HepG2 (cell line): ENCODE results near the gene SERPINA9. TPM values are rescaled to one million over a fixed set of nuclear protein-coding genes. Genes with fewer than 3 reads are reported as not detected.

Experiments used
- ATAC-seq: fragments of 200-7000 bp; cut with Tn5 transposase; 3 replicates; pipeline ENCODE4 v1.9.1; 2020; ENCODE audit warnings: mild to moderate bottlenecking, moderate library complexity
- BruUV-seq: library from RNA; stranded (reverse); fragments of 400-500 nt; replicated peaks from 2 replicates; lab custom pipeline; 2021; lab: Mats Ljungman, UMichigan
- CTCF ChIA-PET: fragments of 300-600 bp; formaldehyde crosslinking; extraction: SDS; loops from one replicate; lab custom pipeline; 2021; ENCODE audit warnings: low total read pairs, inconsistent platforms, low intra/inter-chr PET ratio; lab: Yijun Ruan, JAX
- POLR2A ChIA-PET: fragments of 350-600 bp; sonication (Branson Sonifier 250); formaldehyde crosslinking; loops from one replicate; lab custom pipeline; 2020; ENCODE audit warnings: antibody characterized with exemption, inconsistent platforms; lab: Yijun Ruan, JAX
- DNase-seq: peaks from one replicate; pipeline ENCODE4 v3.0.0-alpha.2; 2015; ENCODE audit warnings: low spot score
- FAIRE-seq: peaks from 3 replicates; lab custom pipeline; 2011; peaks lifted over from hg19 to GRCh38; lab: Jason Lieb, UNC
- H2AFZ ChIP-seq: one replicate; pipeline ENCODE4 v1.6.1; 2011; ENCODE audit warnings: low read length, inconsistent platforms
- H3K27ac ChIP-seq: fragments of 300-600 bp; 3 replicates; pipeline ENCODE4 v1.8.0; 2011; ENCODE audit warnings: mixed run types, mild to moderate bottlenecking, mixed read lengths, low read length, inconsistent platforms; ENCODE audit not compliant: insufficient read depth; ENCODE audit errors: extremely low read length
- H3K27me3 ChIP-seq, 2 experiments: fragments of 200-600 bp in 1 of 2; 2 replicates in 1 of 2; 3 replicates in 1 of 2; pipeline versions ENCODE4 v1.6.0 to v1.8.0; 2011; ENCODE audit warnings: low read length in 2 of 2, mild to moderate bottlenecking in 2 of 2, moderate library complexity in 2 of 2, inconsistent platforms in 1 of 2; ENCODE audit not compliant: insufficient read depth in 2 of 2, control insufficient read depth in 1 of 2
- H3K36me3 ChIP-seq, 2 experiments: fragments of 200-600 bp in 1 of 2; replicated peaks in 1 of 2; 2 replicates in 1 of 2; 3 replicates in 1 of 2; pipeline versions ENCODE4 v1.5.1 to v1.8.0; 2011; ENCODE audit warnings: low read length in 2 of 2, inconsistent platforms in 1 of 2; ENCODE audit not compliant: insufficient read depth in 2 of 2, control insufficient read depth in 1 of 2
- H3K4me1 ChIP-seq: 2 replicates; pipeline ENCODE4 v1.5.1; 2012; ENCODE audit warnings: low read length, inconsistent platforms; ENCODE audit not compliant: insufficient read depth
- H3K4me2 ChIP-seq: 2 replicates; pipeline ENCODE4 v1.6.0; 2011; ENCODE audit warnings: low read depth, low read length, inconsistent platforms
- H3K4me3 ChIP-seq, 3 experiments: fragments of 200-600 bp in 1 of 3; sonication (generic), shearing (Covaris generic) in 1 of 3; replicated peaks in 1 of 3; 2 replicates each; pipeline ENCODE4 v1.5.1; 2011 to 2016; ENCODE audit warnings: low read length in 3 of 3, inconsistent platforms in 2 of 3, low read depth in 2 of 3, mild to moderate bottlenecking in 2 of 3, control low read depth in 1 of 3, mixed read lengths in 1 of 3; ENCODE audit not compliant: insufficient read depth in 1 of 3
- H3K79me2 ChIP-seq: one replicate; pipeline ENCODE4 v1.6.1; 2011; ENCODE audit warnings: low read length, inconsistent platforms; ENCODE audit not compliant: insufficient read depth
- H3K9ac ChIP-seq: 2 replicates; pipeline ENCODE4 v1.6.0; 2011; ENCODE audit warnings: mild to moderate bottlenecking, low read depth, low read length, inconsistent platforms; ENCODE audit not compliant: insufficient read depth
- H3K9me3 ChIP-seq: 2 replicates; pipeline ENCODE4 v1.5.1; 2012; ENCODE audit warnings: mild to moderate bottlenecking, low read length
- H4K20me1 ChIP-seq: 2 replicates; pipeline ENCODE4 v1.6.0; 2011; ENCODE audit warnings: inconsistent platforms, mild to moderate bottlenecking, low read length, moderate library complexity; ENCODE audit not compliant: insufficient read depth
- ARNT ChIP-seq: fragments of 450-650 bp; IDR thresholded peaks from 2 replicates; pipeline ENCODE4 v1.6.1; 2017
- BORCS8-MEF2B ChIP-seq: sonication (generic); formaldehyde crosslinking; IDR thresholded peaks from 2 replicates; pipeline ENCODE4 v1.8.0; 2022; ENCODE audit warnings: mild to moderate bottlenecking, missing genetic modification reagents
- CEBPZ ChIP-seq: IDR thresholded peaks from 2 replicates; pipeline ENCODE4 v1.6.1; 2012; ENCODE audit warnings: low read length, improper control_type of control experiment
- CREM ChIP-seq, 2 experiments: sonication (generic) in 1 of 2; formaldehyde crosslinking in 1 of 2; IDR thresholded peaks; 2 replicates each; pipeline versions ENCODE4 v1.4.0 to v1.6.1; 2016 to 2020; ENCODE audit warnings: antibody characterized with exemption in 1 of 2, mild to moderate bottlenecking in 1 of 2, missing genetic modification reagents in 1 of 2
- SNAPC2 ChIP-seq: sonication (generic); formaldehyde crosslinking; IDR thresholded peaks from 2 replicates; pipeline ENCODE4 v1.8.1; 2022; ENCODE audit warnings: mild to moderate bottlenecking, missing genetic modification reagents
- XRCC5 ChIP-seq: fragments of 200-400 bp; formaldehyde crosslinking; optimal IDR thresholded peaks from 2 replicates; pipeline ENCODE3; 2017; ENCODE audit warnings: mild to moderate bottlenecking, low read length
- ZBTB1 ChIP-seq: sonication (generic); formaldehyde crosslinking; IDR thresholded peaks from 2 replicates; pipeline ENCODE4 v1.4.0; 2020; ENCODE audit warnings: missing genetic modification reagents, borderline replicate concordance
- ZMYM3 ChIP-seq: sonication (generic); formaldehyde crosslinking; IDR thresholded peaks from 2 replicates; pipeline ENCODE4 v1.5.1; 2020; ENCODE audit warnings: mild to moderate bottlenecking, missing genetic modification reagents
- ZNF224 ChIP-seq: sonication (generic); formaldehyde crosslinking; IDR thresholded peaks from 2 replicates; pipeline ENCODE4 v1.5.0; 2020; ENCODE audit warnings: mild to moderate bottlenecking, missing genetic modification reagents
- ZNF549 ChIP-seq: sonication (generic); formaldehyde crosslinking; IDR thresholded peaks from 2 replicates; pipeline ENCODE4 v1.5.0; 2020; ENCODE audit warnings: missing genetic modification reagents
- ZNF660 ChIP-seq: sonication (generic); formaldehyde crosslinking; IDR thresholded peaks from 2 replicates; pipeline ENCODE4 v1.5.1; 2020; ENCODE audit warnings: mild to moderate bottlenecking, low read depth, missing genetic modification reagents, borderline replicate concordance
- ZNF850 ChIP-seq: sonication (generic); formaldehyde crosslinking; conservative IDR thresholded peaks from 2 replicates; pipeline ENCODE4 v1.9.0; 2021; ENCODE audit warnings: mild to moderate bottlenecking, missing genetic modification reagents
- WGBS: methylation state at CpG from one replicate; pipeline ENCODE4 v1.1.6; 2017; ENCODE audit warnings: low lambda C conversion rate; 5-methylcytosine and 5-hydroxymethylcytosine counted together
- in situ Hi-C: cut with HindIII; loops from 2 replicates; pipeline ENCODE4 v1.10.0; 2017; ENCODE audit warnings: low pct_unique_long_range_greater_than_20kb; ENCODE audit not compliant: extremely low pct_ligation_motif_present
- intact Hi-C: fragments of 100-400 bp; cut with micrococcal nuclease; formaldehyde crosslinking; loops from one replicate; pipeline ENCODE4 v1.10.0; 2022; ENCODE audit not compliant: unreplicated experiment
- polyA plus RNA-seq, 8 experiments: library from polyadenylated mRNA; depleted of rRNA in 3 of 8; stranded (reverse) in 7 of 8; unstranded in 1 of 8; fragments of >200 nt; fragmentation: Illumina TruSeq in 4 of 8; extraction: Trizol in 4 of 8; gene quantifications; 2 replicates each; pipeline versions ENCODE4 v1.2.1 to v1.2.3, GENCODE V29; 2011 to 2016; ENCODE audit warnings: low read depth in 4 of 8, missing spikeins in 1 of 8, mixed read lengths in 1 of 8; ENCODE audit not compliant: insufficient read depth in 1 of 8
- total RNA-seq, 5 experiments: library from RNA; depleted of rRNA; stranded (reverse); fragments of >200 nt; fragmentation: Illumina TruSeq; extraction: Trizol; gene quantifications; 2 replicates each; pipeline ENCODE4 v1.2.3, GENCODE V29; 2016; ENCODE audit warnings: low read depth in 1 of 5
- TF ChIP-seq, protein P1 (sequence below): IDR thresholded peaks from 2 replicates; pipeline ENCODE4 v1.4.0; 2020; ENCODE audit warnings: mild to moderate bottlenecking, missing genetic modification reagents
- TF ChIP-seq, protein P2 (sequence below): sonication (generic); formaldehyde crosslinking; IDR thresholded peaks from 2 replicates; pipeline ENCODE4 v1.4.0; 2020; ENCODE audit warnings: mild to moderate bottlenecking, missing genetic modification reagents

SERPINA9 gene
- total and polyA plus RNA-seq, 2 of the 13 experiments (the other 11 are each of a cell fraction or from before 2014, with no cell fraction given): 0.21 TPM; not detected in 1

- BruUV-seq: no TSS peak
Measured at GRCh38 chr14:94466706-94467370, 9.2 kb downstream of the SERPINA9 start.

More at GRCh38 chr14:94466706-94467370, 9.2 kb downstream of the SERPINA9 start:
- ATAC-seq (no peak), DNase-seq (no peak), FAIRE-seq (no peak)
- CTCF ChIA-PET: no interaction called here
- no peaks in the 10 kb centered on the region for H3K79me2 ChIP-seq
- no peak for TF ChIP-seq XRCC5
- TF ChIP-seq, protein P1, sequence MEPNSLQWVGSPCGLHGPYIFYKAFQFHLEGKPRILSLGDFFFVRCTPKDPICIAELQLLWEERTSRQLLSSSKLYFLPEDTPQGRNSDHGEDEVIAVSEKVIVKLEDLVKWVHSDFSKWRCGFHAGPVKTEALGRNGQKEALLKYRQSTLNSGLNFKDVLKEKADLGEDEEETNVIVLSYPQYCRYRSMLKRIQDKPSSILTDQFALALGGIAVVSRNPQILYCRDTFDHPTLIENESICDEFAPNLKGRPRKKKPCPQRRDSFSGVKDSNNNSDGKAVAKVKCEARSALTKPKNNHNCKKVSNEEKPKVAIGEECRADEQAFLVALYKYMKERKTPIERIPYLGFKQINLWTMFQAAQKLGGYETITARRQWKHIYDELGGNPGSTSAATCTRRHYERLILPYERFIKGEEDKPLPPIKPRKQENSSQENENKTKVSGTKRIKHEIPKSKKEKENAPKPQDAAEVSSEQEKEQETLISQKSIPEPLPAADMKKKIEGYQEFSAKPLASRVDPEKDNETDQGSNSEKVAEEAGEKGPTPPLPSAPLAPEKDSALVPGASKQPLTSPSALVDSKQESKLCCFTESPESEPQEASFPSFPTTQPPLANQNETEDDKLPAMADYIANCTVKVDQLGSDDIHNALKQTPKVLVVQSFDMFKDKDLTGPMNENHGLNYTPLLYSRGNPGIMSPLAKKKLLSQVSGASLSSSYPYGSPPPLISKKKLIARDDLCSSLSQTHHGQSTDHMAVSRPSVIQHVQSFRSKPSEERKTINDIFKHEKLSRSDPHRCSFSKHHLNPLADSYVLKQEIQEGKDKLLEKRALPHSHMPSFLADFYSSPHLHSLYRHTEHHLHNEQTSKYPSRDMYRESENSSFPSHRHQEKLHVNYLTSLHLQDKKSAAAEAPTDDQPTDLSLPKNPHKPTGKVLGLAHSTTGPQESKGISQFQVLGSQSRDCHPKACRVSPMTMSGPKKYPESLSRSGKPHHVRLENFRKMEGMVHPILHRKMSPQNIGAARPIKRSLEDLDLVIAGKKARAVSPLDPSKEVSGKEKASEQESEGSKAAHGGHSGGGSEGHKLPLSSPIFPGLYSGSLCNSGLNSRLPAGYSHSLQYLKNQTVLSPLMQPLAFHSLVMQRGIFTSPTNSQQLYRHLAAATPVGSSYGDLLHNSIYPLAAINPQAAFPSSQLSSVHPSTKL: no peak
- no peak for TF ChIP-seq ARNT
- TF ChIP-seq ZMYM3 (CRISPR knock-in tag): no peak
- TF ChIP-seq CEBPZ: no peak
- TF ChIP-seq ZBTB1: no peak
- no peak for TF ChIP-seq ZNF850 (CRISPR knock-in tag)
- no peak for TF ChIP-seq ZNF224 (CRISPR knock-in tag)
- no peak for TF ChIP-seq ZNF660 (CRISPR knock-in tag)
- TF ChIP-seq ZNF549 (CRISPR knock-in tag): no peak
- no peak for TF ChIP-seq CREM (IDR thresholded peaks at IDR 0.05)
- TF ChIP-seq CREM (CRISPR knock-in tag; IDR thresholded peaks at IDR 0.05): no peak
- no peak for TF ChIP-seq SNAPC2 (CRISPR knock-in tag)
- TF ChIP-seq BORCS8-MEF2B (CRISPR knock-in tag): no peak
- TF ChIP-seq, protein P2, sequence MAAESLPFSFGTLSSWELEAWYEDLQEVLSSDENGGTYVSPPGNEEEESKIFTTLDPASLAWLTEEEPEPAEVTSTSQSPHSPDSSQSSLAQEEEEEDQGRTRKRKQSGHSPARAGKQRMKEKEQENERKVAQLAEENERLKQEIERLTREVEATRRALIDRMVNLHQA: no peak
- no peak overlapping the region for H3K9ac ChIP-seq
- H3K9me3 ChIP-seq: no peaks in the 10 kb centered on the region
- H3K27ac ChIP-seq: no peak overlapping the region
- no peaks in the 10 kb centered on the region for H3K36me3 ChIP-seq
- in situ Hi-C loops (no loop called here), intact Hi-C loops (no loop called here)
- H4K20me1 ChIP-seq: no peaks in the 10 kb centered on the region
- no peak overlapping the region for H2AFZ ChIP-seq
- POLR2A ChIA-PET: interaction anchor here (1.4 to 1.8 kb wide), 2 partner anchors 14 to 15 kb away, joined by 6 to 13 read pairs; partner anchors contain the start of gene SERPINA11
- H3K4me2 ChIP-seq: no peak overlapping the region
- WGBS: 73% methylated on average over 3 of the region's 3 CpGs
- H3K4me1 ChIP-seq: peaks cover 78% of the 10 kb centered on the region
- no peaks in the 10 kb centered on the region for H3K27me3 ChIP-seq
- no peak overlapping the region for H3K4me3 ChIP-seq
